NCI-H1048 (cell line): ENCODE measurements around the gene C12orf60.
"Not testable (repeated sequence)": the region's sequence is repeated elsewhere in the genome, so short reads cannot be mapped to it uniquely, and the experiment has no call there.

Experiments used
- DNase-seq: peaks from one replicate; lab custom pipeline; 2025; lab: John Stamatoyannopoulos, UW

C12orf60 gene, protein sequence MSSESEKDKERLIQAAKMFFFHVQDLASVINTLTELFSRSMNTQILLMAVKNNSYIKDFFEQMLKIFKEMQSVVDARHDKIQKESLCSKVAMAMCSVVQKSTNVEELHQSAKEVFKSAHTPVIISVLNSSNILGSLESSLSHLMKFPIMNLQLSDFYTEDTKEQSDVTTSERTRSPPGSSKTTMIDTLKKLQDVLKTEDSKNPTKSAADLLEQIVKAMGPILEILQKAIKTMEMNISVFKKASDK

DNA sequence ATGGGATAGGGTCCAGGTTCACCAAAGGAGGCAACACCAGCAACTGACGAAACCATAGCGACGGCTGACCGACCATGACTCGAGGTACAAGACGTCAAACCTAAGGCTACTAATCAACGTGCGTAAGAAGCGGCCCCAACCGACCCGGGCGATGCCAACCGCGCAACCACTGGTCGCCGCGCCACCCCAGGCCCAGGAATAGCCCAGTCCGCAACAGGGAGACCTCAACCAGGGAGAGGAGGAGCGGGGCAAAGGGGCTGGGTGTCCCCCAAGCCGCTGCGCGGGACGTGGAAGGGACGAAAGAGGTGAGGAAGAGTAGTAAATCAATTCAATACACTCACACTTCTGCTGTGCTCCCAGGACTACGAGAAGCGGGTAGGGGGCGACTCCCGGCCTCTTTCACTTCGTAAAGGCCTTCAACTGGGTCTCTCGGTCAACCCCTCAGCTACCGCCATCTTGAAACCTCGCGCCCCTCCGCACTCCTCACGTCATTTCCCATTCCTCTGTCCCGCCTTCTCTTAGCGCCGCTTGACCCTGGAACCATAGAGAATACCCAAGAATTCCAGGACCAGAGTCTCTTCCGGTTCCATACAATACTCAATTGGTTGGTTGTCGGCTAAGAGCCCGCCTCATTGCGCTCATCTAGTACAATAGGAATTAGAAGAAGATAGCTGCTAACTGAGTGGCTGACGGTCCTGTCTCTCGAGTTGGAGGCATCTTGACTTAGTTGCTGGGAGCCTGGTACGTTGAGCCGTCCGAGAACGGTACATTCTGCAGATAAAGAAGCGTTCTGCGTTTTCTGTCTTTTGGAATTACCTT lies at the start of gene C12orf60, which contains the start of gene WBP11:
Gene C12orf60, plus strand, starts transcription at position 660 of the 819 bp plus-strand sequence. CDS start 19,266 bp downstream, outside the sequence.
Gene WBP11, minus strand, starts transcription at position 468 of the 819 bp plus-strand sequence. CDS start 2,095 bp downstream, outside the sequence.
- peak; percentile 96 for DNase-seq

DNA sequence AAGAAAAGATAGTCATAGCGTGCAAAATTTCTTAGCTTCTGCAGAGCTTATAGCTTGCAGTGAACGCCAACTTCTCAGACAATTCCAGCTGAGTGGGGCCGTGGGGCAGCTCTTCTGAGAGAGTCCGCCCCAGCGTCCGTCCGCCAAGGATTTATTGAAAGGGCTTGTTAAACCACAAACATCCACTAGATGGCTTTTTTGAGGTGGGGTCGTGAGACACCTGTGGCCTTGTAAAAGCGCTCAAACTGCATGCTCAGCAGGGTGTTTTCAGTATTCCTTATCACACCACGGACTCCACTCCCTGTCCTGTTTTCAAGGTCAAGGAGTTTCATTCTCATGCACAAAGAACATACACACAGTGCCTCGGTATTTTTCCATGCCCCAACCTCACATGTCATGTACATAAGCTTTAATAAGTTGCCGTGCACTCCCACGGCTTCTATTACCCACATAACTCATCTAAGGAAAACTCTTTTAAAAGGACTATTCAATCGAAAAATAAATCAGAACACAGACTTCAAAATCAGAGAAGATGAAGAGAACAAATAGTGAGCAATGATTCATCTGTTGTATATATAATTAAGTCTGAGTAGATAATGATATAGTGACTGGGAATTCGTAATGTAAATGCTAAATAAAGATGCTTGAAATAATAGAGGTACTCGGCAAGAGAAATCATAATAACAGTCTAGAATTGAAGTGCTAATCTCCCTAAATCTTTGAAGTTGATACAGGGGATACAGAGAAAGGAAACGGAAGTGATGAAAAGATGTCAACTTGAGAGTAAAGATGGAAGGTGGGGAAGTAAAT lies 46.9 kb upstream of the C12orf60 start:
- no peak for DNase-seq

DNA sequence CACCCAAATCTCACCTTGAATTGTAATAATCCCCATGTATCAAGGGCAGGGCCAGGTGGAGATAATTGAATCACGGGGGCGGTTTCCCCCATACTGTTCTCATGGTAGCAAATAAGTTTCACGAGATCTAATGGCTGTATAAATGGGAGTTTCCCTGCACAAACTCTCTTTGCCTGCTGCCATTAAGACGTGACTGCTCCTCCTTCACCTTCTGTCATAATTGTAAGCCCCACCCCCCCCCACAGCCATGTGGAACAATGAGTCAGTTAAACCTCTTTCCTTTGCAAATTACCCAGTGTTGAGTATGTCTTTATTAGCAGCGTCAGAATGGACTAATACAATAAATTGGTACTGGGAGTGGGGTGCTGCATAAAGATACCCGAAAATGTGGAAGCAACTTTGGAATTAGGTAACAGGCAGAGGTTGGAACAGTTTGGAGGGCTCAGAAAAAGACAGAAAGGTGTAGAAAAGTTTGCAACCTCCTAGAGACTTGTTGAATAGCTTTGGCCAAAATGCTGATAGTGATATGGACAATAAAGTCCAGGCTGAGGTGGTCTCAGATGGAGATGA lies 43.7 kb upstream of the C12orf60 start:
- not testable (repeated sequence) for DNase-seq

DNA sequence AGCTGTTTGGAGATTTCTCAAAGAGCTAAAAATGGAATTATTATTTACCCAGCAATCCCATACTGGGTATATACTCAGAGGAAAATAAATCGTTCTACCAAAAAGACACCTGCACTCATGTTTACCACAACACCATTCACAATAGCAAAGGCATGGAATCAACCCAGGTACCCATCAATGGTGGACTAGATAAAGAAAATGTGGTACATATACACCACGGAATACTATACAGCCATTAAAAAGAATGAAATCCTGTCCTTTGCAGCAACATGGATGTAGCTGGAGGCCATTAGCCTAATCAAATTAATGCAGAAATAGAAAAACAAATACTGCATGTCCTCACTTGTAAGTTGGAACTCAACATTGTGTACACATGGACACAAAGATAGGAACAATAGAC lies 38.1 kb upstream of the C12orf60 start:
- no peak for DNase-seq

DNA sequence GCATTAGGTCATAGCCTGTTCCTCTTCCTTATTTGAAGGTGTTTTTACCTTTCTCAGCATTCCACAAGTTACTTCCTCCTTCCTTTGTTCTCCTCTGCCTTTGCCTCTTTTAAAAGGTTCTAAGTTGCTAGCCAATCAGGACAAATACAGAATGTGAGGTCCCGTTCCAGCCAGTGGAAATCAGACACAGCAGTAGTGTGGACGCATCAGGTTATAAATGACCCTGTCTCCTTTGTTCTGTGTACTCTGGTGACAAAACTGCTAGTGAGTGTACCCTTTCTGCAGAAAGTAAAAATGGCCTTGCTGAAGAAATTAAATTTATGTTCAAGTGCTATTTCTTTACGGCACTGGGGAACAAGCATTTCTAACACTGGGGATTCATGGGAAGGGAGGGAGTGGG lies 37.5 kb upstream of the C12orf60 start:
- not testable (repeated sequence) for DNase-seq

DNA sequence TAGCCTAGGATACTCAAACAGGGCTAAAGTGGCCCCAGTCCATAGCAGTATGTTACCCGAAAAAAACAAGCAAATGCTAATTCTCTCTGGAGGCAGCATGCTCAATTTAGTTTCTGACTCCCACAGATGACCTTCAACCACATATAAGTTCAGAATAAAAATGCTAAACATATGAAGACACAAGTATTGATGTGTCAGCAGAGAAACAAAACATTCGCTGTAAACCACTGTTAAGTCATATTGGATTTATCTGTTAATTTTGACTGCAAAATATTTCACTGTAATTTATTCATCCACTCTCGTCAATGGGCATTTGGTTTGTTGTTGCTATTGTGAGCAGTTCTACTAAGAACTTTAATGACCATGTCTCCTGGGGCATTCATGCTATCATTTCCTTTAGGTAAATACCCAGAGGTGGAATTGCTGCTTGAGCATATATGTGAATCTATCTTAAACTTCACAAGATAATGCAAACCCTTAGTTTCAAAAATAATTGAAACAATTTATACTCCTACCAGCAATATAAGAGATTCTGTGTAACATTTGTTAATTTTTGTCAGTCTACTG lies 36.7 kb upstream of the C12orf60 start:
- no peak for DNase-seq

DNA sequence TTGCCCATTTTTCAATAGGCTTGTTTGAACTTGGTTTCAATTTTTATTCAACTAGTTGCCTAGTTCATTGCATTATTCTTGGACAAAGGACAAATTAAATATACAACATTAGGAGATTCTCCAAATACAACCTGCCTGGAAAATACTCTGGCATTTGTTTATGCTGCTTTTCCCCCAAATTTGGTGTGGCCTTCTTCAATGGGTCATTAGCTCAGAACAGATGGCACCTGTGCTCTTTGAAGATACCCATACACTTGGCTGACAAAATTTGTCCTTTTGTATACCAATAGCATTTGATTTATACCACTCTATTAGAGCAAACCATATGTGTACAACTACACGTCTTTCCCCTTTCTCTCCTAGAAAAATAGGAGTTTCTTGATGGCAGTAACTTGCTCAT lies 35.9 kb upstream of the C12orf60 start:
- no peak for DNase-seq

DNA sequence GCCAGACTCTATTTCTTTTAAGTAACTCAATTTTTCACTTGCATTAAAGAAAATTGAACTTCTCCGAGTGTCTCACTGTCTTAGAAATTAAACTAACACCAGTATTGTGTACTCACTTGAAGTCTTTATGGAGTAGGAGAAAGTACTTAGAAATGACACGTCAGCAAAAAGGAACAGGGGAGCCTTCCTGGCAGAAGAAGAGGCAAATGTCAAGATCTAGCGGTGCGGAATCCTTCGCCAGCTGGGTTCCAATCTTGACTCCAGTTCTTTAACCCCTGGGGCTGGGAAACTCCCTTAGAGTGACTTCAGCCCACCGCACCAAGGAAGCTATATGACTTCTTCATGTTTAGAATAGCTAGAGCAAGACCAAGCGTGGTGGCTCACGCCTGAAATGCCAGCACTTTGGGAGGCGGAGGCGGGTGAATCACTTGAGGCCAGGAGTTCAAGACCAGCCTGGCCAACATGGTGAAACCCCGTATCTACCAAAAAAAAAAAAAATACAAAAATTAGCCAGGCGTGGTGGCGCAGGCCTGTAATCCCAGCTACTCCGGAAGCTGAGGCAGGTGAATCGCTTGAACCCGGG lies 34.6 kb upstream of the C12orf60 start:
- no peak for DNase-seq

DNA sequence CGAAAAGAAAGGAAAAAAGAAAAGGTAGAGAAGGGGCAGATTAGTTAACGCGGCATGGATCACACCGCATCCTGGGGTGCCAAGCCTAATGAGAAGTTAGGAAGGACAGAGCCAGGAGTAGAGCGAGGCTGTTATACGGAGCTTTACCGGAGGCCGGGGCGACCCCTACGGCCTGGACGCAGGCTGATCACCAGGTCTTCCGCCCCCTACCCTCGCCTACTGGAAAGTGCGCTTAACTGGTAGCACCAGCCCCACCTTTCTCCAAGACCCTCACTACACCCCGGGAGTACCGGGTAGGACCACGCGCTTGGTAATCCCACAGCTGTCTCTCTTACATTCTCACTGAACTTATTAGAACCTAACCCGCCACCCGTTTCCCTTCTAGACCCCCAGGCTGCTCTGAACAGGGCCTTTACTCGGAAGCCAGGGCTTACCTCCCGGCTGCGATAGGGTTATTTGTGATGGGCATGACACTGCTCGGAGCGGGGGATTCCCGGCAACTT lies 34.0 kb upstream of the C12orf60 start:
- no peak for DNase-seq

DNA sequence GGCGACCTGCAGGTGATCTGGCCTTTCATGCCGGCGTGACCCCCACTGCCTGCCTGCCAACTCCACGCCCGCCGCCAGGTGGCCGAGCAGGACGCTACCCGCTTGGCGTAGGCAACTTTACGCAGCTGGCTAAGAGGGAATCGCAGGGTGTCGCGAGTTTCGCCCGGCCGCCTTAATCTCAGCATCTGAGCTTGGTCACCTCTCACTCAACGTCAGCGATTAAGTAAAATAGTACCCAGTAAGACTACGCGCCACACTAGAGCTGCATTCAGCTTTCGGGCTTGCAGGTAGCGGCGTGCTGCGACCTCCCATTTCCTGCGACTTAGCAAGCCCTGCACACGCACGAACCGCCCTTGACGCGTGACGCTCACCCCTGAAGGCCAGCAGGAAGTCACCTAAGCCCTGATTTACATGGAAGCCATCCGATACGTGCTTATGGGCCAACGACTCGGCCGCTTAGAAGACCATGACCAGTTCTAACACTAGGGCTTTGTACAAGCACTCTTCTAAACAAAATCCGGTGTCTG lies 33.4 kb upstream of the C12orf60 start:
- no peak for DNase-seq

DNA sequence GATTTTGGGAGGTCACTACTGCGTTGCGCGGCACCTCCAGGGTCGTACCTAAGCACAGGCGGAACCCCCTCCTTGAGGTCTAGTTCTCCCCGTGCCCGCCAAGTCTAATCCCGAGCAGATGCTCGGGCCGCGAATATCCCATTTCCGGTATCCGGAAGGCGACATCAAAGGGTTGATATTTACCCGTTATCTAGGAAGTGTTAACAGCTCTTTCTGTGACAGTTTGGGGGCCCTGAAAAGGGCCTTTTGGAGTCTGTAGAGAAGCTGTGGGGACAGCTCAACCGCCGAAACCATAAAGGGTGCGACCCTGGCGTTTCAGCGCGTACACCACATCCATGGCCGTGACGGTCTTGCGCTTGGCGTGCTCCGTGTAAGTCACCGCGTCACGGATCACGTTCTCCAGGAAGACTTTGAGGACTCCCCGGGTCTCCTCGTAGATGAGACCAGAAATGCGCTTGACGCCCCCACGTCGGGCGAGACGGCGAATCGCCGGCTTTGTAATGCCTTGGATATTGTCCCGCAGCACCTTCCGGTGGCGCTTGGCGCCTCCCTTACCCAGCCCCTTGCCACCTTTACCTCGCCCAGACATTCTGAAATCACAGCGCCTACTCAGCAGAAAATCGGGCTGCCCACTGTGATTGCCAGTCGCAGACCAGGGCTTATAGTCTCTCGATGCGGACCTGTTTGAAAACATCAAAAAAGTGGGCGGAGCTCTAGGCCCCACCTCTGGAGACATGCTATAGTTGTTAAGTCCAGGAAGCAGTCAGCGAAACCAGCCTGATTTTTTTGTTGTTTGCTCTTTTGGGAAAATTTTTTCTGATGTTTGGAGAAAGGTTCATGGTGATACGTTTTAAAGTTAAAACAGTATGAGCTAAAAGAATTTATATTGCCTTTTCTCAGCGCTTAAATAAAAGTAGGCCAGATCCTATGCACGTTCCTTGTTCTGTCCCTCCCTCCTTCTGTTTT lies 32.7 kb upstream of the C12orf60 start:
- peak; percentile 42 for DNase-seq

DNA sequence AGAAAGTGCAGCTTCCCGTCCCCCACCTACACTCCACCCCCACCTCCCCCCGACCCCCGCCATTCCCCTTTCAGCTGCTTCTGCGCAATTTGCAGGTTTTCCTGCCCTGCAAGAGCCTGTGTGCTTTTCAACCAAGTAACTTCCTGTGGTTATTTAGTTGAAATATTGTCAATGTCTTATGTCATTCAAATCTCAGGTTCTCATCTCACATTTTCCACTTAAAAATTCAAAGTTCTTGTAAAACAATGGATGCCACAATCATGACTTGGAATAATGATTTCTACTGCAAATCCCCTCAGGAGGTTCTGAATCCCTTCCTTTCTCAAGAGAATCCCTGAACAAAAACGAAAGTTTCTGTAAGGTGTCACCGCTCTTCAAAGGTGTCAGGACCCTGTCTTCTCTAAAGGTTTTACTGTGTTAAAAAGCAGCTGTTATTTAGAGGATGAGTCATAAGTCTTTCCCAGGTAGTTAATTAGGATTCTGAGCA lies 31.8 kb upstream of the C12orf60 start:
- no peak for DNase-seq

DNA sequence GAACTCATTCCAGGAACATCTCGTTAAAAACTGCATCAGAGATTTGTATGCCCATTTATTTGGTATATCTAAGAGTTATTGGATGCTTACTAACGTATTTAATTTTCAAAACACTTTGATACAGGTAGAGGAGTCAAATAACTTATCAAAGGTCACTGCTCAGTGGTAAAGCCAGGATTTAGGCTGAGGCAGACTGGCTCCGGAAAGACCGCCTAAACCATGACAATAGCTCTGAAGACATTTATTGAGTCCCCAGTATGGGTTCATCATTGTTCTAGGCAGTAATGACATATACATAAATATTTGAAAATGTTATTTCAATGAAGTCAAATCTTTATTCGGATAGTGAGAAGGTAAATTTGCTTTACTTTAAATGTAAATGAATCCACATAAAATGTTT lies 30.5 kb upstream of the C12orf60 start:
- no peak for DNase-seq

DNA sequence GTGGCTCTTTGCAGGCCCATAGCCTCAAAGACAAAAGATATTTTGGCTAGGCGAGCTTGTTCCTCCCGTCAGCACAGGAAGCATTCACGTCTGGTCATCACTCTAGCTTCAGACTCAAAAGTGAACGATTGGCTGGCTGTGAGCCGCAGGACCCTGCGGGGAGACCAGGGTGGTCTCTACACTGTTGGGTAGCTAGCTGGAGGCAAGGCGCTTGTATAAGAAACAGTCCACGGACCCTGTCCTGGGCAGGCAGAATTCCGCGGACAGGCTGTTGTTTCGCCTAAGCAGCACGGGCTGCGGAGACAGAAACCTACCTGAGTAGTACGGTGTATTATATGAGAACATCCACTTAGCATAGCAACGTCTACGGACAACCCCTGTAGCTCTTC lies 29.8 kb upstream of the C12orf60 start:
- DNase-seq = no peak

DNA sequence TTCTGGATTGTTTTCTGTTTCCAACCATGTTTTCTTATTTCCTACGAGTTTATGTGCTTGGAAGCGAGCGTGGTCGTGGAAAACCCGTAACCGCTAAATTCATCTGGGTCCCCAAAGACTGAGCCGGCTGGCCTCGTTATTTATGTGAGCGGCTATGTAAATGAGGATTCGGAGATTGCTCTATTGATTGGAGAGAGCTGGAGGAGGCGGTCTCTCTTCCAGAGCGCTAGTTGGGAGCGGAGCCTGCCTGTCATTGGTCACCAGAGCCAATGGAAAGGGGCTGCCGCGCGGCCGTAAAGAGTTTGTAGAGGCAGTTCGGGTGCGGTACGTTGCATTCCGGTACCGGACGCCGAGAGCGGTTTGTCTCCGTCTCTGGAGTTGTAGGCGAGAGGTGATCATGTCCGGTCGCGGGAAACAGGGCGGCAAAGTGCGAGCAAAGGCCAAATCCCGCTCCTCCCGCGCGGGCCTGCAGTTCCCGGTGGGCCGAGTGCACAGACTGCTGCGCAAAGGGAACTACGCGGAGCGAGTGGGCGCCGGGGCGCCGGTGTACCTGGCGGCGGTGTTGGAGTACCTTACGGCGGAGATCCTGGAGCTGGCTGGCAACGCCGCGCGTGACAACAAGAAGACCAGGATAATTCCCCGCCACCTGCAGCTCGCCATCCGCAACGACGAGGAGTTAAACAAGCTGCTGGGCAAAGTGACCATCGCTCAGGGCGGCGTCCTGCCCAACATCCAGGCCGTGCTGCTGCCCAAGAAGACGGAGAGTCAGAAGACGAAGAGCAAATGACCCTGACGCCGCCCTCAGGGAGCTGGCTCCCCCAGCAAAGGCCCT lies 29.2 kb upstream of the C12orf60 start:
- DNase-seq = no peak

DNA sequence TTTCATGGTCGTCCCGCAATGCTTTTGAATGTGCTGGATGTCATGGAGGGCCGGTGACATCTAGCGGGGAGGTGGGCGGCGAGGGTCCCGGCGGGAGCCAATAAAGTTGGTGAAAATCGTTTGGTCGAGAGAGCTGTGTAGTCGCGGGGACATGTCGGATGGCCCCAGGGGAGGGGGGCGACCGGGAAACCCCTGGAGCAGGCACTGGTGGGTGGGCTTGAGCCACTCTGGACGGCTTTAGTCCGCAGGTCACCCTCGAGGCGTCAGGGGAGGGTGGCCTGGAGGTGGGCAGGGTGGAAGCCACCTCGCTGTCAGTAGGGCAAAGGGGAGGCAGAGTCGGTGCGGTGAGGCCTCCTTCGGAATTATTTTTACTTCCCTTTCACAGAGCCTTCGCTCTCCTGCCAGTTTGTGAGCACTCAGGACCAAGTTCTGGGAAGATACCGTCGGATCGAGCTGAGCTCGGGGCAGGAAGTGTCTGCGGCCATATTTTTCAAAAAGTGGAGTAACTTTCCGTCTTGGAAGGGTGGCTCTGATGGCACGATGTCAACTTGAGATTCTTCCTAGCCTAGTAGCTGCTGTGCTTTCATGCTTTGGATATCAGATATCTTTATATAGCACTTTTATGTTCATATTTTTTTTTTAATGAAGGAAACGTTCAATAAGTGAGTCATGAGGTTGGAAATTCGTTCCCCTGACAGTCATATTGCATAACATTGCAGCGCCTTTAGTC lies 28.4 kb upstream of the C12orf60 start:
- DNase-seq = no peak

DNA sequence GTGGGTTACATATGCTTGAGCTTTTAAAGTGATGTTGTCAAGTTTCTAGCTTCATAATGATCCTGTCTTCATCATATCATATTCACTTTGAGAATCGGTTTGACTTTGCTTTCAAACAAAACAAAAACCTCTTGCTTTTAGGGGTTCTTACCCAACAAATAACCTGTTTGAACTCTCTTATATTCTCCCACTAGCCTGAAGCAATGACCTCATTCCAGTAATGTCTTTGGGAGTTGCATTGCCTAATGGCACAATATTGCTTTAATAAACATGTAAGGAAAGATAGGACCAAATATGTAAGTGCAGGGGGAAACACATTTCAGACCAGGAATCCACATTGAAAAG lies 27.9 kb upstream of the C12orf60 start:
- no peak for DNase-seq
